HEK293T (cell line): ENCODE results near the gene FBXL13.
"Not testable (repeated sequence)": the region's sequence is repeated elsewhere in the genome, so short reads cannot be mapped to it uniquely, and the experiment has no call there.

ENCODE experiments used
- CTCF ChIA-PET: fragments of 350-600 bp; formaldehyde crosslinking; extraction: SDS; loops from one replicate; lab custom pipeline; 2021; ENCODE audit warnings: antibody characterized with exemption, inconsistent platforms; lab: Yijun Ruan, JAX
- POLR2A ChIA-PET: fragments of 350-600 bp; formaldehyde crosslinking; extraction: SDS; loops from one replicate; lab custom pipeline; 2020; ENCODE audit warnings: antibody characterized with exemption, inconsistent platforms; lab: Yijun Ruan, JAX
- DNase-seq: peaks from one replicate; pipeline ENCODE4 v3.0.0; 2012; ENCODE audit warnings: mixed read lengths; ENCODE audit errors: extremely low spot score
- ARNT ChIP-seq: fragments of 450-650 bp; IDR thresholded peaks from 2 replicates; pipeline ENCODE4 v1.6.1; 2017; ENCODE audit warnings: mild to moderate bottlenecking
- BHLHE40 ChIP-seq: fragments of 450-650 bp; IDR thresholded peaks from 2 replicates; pipeline ENCODE4 v1.6.1; 2016; ENCODE audit warnings: mild to moderate bottlenecking, moderate library complexity, borderline replicate concordance
- CTBP1 ChIP-seq: fragments of 450-650 bp; IDR thresholded peaks from 2 replicates; pipeline ENCODE4 v1.6.1; 2016; ENCODE audit warnings: borderline replicate concordance
- ELF4 ChIP-seq: fragments of 450-650 bp; IDR thresholded peaks from 2 replicates; pipeline ENCODE4 v1.6.1; 2017; ENCODE audit warnings: antibody characterized with exemption
- FOXA1 ChIP-seq: fragments of 450-650 bp; IDR thresholded peaks from 2 replicates; pipeline ENCODE4 v1.6.1; 2016; ENCODE audit warnings: mild to moderate bottlenecking
- FOXK2 ChIP-seq: fragments of 450-650 bp; IDR thresholded peaks from 2 replicates; pipeline ENCODE4 v1.6.1; 2016; ENCODE audit warnings: mild to moderate bottlenecking
- FOXM1 ChIP-seq: fragments of 450-650 bp; IDR thresholded peaks from 2 replicates; pipeline ENCODE4 v1.6.1; 2017; ENCODE audit warnings: mild to moderate bottlenecking, borderline replicate concordance
- HDGF ChIP-seq: fragments of 450-650 bp; IDR thresholded peaks from 2 replicates; pipeline ENCODE4 v1.6.1; 2017; ENCODE audit warnings: antibody characterized with exemption, borderline replicate concordance
- L3MBTL2 ChIP-seq: fragments of 450-650 bp; conservative IDR thresholded peaks from 2 replicates; pipeline ENCODE4 v1.6.1; 2016; ENCODE audit warnings: mild to moderate bottlenecking
- LEF1 ChIP-seq: fragments of 450-650 bp; IDR thresholded peaks from 2 replicates; pipeline ENCODE4 v1.6.1; 2017; ENCODE audit warnings: mild to moderate bottlenecking, borderline replicate concordance
- NFRKB ChIP-seq: fragments of 450-650 bp; IDR thresholded peaks from 2 replicates; pipeline ENCODE4 v1.6.1; 2016; ENCODE audit warnings: mild to moderate bottlenecking, moderate library complexity
- SP1 ChIP-seq: fragments of 450-650 bp; IDR thresholded peaks from 2 replicates; pipeline ENCODE4 v1.6.1; 2017
- SUZ12 ChIP-seq: fragments of 450-650 bp; IDR thresholded peaks from 2 replicates; pipeline ENCODE4 v1.6.1; 2016; ENCODE audit warnings: mild to moderate bottlenecking
- TARDBP ChIP-seq: fragments of 450-650 bp; IDR thresholded peaks from 2 replicates; pipeline ENCODE4 v1.6.1; 2016
- ZNF384 ChIP-seq: fragments of 450-650 bp; IDR thresholded peaks from 2 replicates; pipeline ENCODE4 v1.6.1; 2016
- TF ChIP-seq, protein P1 (sequence below): fragments of 450-650 bp; IDR thresholded peaks from 2 replicates; pipeline ENCODE4 v1.6.1; 2016

FBXL13 gene

GRCh38 chr7:103058122-103058521 lies 16.5 kb downstream of the FBXL13 start:
- no peak for DNase-seq
- POLR2A ChIA-PET, result no interaction called here
- CTCF ChIA-PET, result no interaction called here
- TF ChIP-seq, protein P1, sequence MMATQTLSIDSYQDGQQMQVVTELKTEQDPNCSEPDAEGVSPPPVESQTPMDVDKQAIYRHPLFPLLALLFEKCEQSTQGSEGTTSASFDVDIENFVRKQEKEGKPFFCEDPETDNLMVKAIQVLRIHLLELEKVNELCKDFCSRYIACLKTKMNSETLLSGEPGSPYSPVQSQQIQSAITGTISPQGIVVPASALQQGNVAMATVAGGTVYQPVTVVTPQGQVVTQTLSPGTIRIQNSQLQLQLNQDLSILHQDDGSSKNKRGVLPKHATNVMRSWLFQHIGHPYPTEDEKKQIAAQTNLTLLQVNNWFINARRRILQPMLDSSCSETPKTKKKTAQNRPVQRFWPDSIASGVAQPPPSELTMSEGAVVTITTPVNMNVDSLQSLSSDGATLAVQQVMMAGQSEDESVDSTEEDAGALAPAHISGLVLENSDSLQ, result no peak
- TF ChIP-seq L3MBTL2, result no peak
- no peak for TF ChIP-seq FOXA1
- no peak for TF ChIP-seq SUZ12
- no peak for TF ChIP-seq ELF4
- TF ChIP-seq NFRKB, result no peak
- TF ChIP-seq FOXK2, result no peak
- no peak for TF ChIP-seq ARNT
- TF ChIP-seq SP1, result no peak
- TF ChIP-seq ZNF384, result no peak
- TF ChIP-seq BHLHE40, result no peak
- TF ChIP-seq TARDBP, result no peak

DNA sequence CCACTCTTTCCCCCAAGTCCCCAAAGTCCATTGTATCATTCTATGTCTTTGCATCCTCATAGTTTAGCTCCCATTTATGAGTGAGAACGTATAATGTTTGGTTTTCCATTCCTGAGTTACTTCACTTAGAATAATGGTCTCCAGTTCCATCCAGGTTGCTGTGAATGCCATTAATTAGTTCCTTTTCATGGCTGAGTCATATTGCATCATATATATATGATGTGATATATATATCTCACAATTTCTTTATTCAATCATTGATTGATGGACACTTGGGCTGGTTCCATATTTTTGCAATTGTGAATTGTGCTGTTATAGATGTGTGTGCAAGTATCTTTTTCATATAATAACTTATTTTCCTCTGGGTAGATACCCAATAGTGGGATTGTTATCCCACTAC lies 18.6 kb downstream of the FBXL13 start:
- POLR2A ChIA-PET, DNase-seq, CTCF ChIA-PET: not testable (repeated sequence)

- DNase-seq, result no peak
These were observed 23.1 kb downstream of the FBXL13 start for GRCh38 chr7:103051519-103051918.

DNA sequence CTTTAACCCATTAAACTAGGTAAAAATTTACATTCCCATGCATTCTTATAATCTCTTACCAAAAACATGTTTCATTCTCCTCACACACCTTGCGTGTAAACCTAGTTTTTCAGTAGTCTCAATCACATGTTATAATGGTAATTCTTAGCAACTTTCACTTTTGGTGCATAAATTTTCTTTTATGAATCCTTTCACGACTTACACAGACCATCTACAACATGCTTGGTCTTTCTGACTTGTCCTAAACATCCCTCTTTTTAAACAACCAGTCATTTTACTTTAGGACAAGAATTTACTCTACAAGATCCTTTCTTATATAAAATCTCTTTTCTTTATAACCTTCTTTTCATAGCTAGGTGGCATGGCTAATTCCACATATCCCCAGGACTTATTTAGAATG lies 25.8 kb downstream of the FBXL13 start:
- ChIA-PET CTCF (no interaction called here), POLR2A (no interaction called here)
- DNase-seq, result no peak
- TF ChIP-seq BHLHE40 (no peak), ARNT (no peak), ZNF384 (no peak), FOXM1 (no peak), SUZ12 (no peak), NFRKB (no peak), HDGF (no peak), ELF4 (no peak), FOXK2 (no peak), L3MBTL2 (no peak), FOXA1 (no peak), TARDBP (no peak), SP1 (no peak), CTBP1 (no peak), LEF1 (no peak)
- TF ChIP-seq, protein P1, result no peak

More at GRCh38 chr7:103051519-103051918, 23.1 kb downstream of the FBXL13 start:
- POLR2A ChIA-PET, result no interaction called here
- CTCF ChIA-PET, result no interaction called here
- TF ChIP-seq ARNT, result no peak
- TF ChIP-seq TARDBP, result no peak
- TF ChIP-seq, protein P1, result no peak
- TF ChIP-seq NFRKB, result no peak
- no peak for TF ChIP-seq FOXM1
- no peak for TF ChIP-seq HDGF
- TF ChIP-seq L3MBTL2, result no peak
- no peak for TF ChIP-seq ZNF384
- TF ChIP-seq FOXA1, result no peak
- no peak for TF ChIP-seq SP1
- TF ChIP-seq LEF1, result no peak
- TF ChIP-seq ELF4, result no peak
- TF ChIP-seq CTBP1, result no peak
- TF ChIP-seq FOXK2, result no peak
- no peak for TF ChIP-seq SUZ12

GRCh38 chr7:103041815-103042214 lies 32.8 kb downstream of the FBXL13 start:
- CTCF ChIA-PET, DNase-seq, POLR2A ChIA-PET: not testable (repeated sequence)

- DNase-seq, POLR2A ChIA-PET, CTCF ChIA-PET: not testable (repeated sequence)
These were observed 36.5 kb downstream of the FBXL13 start for GRCh38 chr7:103037823-103038739.

DNA sequence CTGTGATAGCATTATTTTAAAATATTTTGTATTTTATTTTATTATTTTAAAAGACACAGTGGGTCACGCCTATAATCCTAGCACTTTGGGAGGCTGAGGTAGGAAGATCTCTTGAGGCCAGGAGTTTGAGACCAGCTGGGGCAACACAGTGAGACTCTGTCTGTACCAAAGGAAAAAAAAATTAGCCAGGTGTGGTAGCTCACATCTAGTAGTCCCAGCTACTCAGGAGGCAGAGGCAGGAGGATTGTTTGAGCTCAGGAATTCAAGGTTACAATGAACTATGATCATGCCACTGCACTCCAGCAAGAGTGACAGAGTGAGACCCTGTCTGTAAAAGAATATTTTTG lies 37.1 kb downstream of the FBXL13 start:
- CTCF ChIA-PET, result no interaction called here
- no peak for TF ChIP-seq HDGF
- no peak for TF ChIP-seq FOXA1
- no peak for DNase-seq
- POLR2A ChIA-PET, result no interaction called here

- CTCF ChIA-PET, POLR2A ChIA-PET: not testable (repeated sequence)
These were observed 40.3 kb downstream of the FBXL13 start for GRCh38 chr7:103034318-103034717.

More at GRCh38 chr7:103034318-103034717, 40.3 kb downstream of the FBXL13 start:
- DNase-seq, result not testable (repeated sequence)
